A549 treated with AZD9567 at 1 μM for 4 hours (cell line): ENCODE data around the gene OR5H15. TPM values are rescaled to one million over a fixed set of nuclear protein-coding genes. Genes with fewer than 3 reads are reported as not detected.

Source experiments
- total RNA-seq: library from RNA; stranded (reverse); fragments of 200-300 nt; extraction: Qiagen RNA extraction; gene quantifications from 5 replicates; pipeline ENCODE4 v1.2.3, GENCODE V29; 2022; ENCODE audit not compliant: insufficient read depth

The OR5H15 gene
- not detected in 5 replicates for total RNA-seq

DNA sequence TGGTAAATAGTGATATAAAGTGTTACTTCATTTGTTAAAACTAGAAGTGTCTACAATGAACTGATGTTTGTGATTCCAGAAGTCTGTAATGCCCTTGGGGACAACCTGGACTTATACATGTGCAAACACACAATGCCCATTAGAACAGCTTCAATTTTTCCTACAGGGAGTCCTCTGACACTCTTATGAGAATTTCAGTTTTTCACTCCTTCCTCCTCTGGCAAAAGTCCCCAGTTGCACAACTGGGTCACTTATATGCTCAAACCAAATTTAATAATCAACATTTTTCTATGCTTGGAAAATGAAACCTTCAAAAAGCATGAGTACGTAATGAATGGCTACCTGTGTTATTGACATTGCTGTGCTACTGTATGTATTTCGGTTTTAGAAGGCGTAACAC, at the start of gene OR5H15:
Gene OR5H15, plus strand, starts transcription at position 301 of the 400 bp plus-strand sequence. CDS start 2,004 bp downstream, outside the sequence.

DNA sequence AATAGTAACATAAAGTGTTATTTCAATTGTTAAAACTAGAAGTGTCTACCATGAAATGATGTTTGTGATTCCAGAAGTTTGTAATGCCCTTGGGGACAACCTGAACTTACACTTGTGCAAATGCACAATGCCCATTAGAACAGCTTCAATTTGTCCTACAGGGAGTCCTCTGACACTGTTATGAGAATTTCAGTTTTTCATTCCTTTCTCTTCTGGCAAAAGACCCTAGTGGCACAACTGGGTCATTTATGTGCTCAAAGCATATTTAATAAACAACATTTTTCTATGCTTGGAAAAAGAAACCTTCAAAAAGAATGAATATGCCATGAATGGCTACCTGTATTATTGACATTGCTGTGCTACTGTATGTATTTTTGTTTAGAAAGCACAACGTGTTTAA, 36.1 kb upstream of the OR5H15 start, which contains the start of gene OR5H1:
Gene OR5H1, plus strand, starts transcription at position 301 of the 400 bp plus-strand sequence. CDS start 1,977 bp downstream, outside the sequence.

DNA sequence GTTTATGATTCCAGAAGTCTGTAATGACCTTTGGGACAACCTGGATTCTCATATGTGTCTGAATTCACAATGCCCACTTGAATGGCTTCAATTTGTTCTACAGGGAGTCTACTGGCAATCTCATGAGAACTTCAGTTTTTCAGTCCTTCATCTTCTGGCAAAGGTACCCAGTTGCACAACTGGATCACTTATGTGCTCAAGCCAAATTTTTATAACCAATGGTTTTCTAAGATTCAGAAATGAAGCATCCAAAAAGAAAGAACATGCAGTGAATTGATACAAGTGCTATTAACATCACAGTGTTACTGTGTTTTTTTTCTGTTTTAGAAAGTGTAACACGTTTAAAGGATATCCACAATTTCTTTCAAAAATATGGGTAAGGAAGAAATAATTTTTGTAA, 19.3 kb upstream of the OR5H15 start, which contains the start of gene OR5H14:
Gene OR5H14, plus strand, starts transcription at position 301 of the 400 bp plus-strand sequence. CDS start 1,907 bp downstream, outside the sequence.

Other genes with a start within 250 kb of the OR5H15 start
- 29.9 to 38.4 TPM (median 31.2 TPM) in 5 replicates for gene RIOX2, start 194.3 kb upstream of the OR5H15 start, total RNA-seq
- gene GABRR3, start 131.4 kb upstream of the OR5H15 start, total RNA-seq: not detected in 5 replicates
- gene OR5AC2, start 79.5 kb upstream of the OR5H15 start, total RNA-seq: not detected in 5 replicates
- gene OR5H1, start 36.0 kb upstream of the OR5H15 start, total RNA-seq: not detected in 5 replicates
- gene OR5H14, start 19.2 kb upstream of the OR5H15 start, total RNA-seq: not detected in 5 replicates
- not detected in 5 replicates for gene OR5H6, start 97.5 kb downstream of the OR5H15 start, total RNA-seq
- gene OR5H2, start 115.8 kb downstream of the OR5H15 start, total RNA-seq: not detected in 5 replicates
- gene OR5K4, start 187.2 kb downstream of the OR5H15 start, total RNA-seq: not detected in 5 replicates
- gene OR5K3, start 224.0 kb downstream of the OR5H15 start, total RNA-seq: not detected in 5 replicates